LNCAP (cell line): ENCODE results near the gene GLT8D2.

Experiments used
- TF ChIP-seq, protein P1 (sequence below): fragments of 450-650 bp; IDR thresholded peaks from 2 replicates; pipeline ENCODE4 v1.5.1; 2017; ENCODE audit warnings: mild to moderate bottlenecking

The GLT8D2 gene

DNA sequence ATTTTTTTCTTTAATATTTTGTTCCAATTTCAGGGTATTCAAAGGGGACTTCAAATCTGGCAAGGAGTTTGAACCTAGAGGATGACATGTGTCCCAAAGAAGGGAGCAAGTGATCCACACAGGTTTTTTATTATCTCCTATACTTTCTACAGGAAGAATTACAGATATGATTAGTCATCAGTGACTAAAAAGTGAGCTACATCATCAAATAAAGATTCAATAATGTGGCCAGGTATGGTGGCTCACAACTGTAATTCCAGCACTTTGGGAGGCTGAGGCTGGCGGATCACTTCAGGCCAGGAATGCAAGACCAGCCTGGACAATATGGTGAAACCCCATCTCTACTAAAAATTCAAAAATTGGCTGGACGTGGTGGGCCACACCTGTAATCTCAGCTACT, 24.2 kb downstream of the GLT8D2 start:
- TF ChIP-seq, protein P1, sequence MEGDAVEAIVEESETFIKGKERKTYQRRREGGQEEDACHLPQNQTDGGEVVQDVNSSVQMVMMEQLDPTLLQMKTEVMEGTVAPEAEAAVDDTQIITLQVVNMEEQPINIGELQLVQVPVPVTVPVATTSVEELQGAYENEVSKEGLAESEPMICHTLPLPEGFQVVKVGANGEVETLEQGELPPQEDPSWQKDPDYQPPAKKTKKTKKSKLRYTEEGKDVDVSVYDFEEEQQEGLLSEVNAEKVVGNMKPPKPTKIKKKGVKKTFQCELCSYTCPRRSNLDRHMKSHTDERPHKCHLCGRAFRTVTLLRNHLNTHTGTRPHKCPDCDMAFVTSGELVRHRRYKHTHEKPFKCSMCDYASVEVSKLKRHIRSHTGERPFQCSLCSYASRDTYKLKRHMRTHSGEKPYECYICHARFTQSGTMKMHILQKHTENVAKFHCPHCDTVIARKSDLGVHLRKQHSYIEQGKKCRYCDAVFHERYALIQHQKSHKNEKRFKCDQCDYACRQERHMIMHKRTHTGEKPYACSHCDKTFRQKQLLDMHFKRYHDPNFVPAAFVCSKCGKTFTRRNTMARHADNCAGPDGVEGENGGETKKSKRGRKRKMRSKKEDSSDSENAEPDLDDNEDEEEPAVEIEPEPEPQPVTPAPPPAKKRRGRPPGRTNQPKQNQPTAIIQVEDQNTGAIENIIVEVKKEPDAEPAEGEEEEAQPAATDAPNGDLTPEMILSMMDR, result no peak

DNA sequence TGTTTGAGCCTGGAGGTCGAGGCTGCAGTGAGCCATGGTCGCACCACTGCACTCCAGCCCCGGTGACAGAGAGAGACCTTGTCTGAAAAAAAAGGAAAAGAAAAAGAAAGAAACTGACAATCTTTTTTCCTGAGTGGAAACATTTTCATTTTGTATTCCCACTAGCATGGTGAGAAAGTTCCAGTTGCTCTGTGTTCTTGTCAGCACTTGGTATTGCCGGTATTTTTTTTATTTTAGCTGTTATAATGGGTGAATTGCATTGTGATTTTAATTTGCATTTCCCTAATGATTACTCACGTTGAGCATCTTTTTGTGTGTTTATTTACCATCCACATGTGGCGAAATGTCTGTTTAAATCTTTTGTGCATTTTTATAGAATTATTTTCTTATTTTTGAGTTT, 25.6 kb downstream of the GLT8D2 start:
- TF ChIP-seq, protein P1, result no peak

DNA sequence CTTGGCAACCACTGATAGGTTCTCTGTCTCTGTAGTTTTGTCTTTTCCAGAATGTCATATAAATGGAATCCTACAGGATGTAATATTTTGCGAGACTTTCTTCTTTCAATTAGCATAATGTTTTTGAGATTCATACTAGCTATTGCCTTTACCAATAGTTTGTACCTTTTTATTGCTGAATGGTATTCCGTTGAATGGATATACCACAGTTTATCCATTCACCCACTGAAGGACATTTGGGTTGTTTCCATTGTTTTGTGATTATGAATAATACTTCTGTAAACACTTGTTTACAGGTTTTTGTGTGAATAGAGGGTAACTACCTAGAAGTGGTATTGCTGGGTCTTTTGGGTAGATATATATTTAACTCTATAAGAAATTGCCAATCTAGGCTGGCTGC, 26.3 kb downstream of the GLT8D2 start:
- TF ChIP-seq, protein P1, result no peak

DNA sequence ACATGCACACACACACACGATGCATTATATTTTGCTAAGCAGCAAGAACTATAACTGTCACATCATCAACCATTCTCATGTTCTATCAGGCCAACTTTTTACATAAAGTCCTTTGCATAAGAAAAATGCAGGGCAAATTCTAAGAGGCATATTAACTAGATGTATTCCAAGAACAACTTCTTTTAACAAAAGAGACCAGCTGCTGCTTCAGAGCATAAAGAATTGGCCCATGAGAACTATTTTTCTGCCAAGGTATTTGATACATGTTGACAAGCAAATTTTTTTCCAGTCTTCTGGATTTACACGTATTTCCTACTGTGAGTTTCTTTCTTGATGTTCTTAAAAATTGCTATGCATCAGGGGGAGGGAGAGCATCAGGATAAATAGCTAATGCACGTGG, 27.2 kb downstream of the GLT8D2 start:
- TF ChIP-seq, protein P1, result no peak

DNA sequence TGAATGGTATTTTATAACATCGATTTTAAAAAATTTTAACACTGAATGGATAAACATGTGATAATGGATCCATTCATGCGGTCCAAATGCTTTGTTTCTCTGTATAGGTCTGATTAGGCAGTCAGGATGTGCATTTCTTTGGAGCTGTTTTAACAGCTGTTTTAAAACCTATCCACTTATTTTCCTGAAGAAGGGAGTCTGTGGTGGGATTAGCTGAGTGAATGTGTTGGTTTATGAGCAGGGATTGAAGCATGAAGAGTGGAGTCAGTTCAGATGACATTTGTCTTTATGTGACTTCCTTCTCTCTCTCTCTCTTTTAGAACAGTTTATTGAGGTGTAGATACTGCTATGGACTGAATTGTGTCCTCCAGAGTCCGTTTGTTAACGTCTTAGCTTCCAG, 37.7 kb downstream of the GLT8D2 start:
- TF ChIP-seq, protein P1, result no peak

DNA sequence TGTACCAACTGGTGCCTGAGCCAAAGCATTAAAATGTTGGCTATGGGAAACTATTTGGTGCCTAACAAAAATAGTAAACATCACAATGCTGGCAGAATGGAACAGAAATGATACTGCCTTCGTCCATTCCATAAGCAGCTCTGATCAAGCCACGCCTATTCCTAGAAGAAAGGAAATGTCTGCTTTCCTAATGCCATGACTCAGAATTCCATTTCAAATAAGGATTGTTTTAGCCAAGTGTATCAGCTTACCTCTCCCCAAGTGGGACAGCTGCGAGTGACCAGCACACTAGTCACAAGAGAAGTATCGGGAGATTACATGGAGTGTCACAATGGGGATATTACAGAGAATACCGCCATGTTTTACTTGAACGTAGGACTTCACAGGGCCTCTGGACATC, 38.7 kb downstream of the GLT8D2 start:
- TF ChIP-seq, protein P1, result no peak

DNA sequence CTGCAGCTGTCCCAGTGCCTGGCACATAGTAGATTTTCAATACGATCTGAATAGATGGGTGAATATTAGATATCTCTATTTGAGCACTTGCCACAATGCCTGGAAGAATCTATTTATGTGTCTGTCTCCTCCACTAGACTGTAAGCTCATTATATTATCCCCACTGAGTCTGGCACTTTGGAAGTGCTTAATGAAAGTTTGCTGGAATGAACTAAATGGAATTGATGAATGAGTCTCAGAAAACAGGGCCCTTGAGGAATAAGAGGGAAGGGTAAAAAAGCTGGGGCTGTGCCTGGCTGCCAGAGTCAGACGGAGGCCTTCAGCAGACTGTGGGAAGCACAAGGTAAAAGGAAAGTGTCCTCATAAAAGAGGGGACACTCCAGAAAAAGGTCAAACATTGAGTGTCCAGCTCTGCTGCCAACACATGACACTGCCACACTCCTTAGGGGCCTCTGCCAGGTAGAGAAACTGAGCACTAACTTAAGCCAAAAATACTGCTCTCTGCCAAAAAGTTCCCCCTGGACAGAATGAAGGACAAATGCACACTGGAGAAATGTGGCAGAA, 39.3 kb downstream of the GLT8D2 start:
- TF ChIP-seq, protein P1, result no peak

DNA sequence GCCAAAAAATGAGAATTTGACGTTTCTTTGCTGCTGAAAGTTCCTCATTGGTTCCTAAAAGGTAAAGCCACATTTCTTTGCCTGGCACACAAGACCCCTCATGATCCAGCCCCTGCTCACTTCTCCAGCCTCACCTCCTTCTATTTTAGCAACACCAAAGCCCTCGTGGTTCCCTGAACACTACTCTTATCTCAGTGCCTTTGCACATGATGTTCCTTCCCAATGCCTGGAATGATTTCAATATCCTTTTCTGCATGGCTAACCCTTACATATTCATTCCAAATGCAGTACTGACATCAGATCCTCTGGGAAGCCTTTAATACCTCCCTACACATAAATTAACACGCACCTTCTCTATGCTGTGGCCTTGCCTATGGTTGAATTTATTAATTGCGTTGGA, 39.9 kb downstream of the GLT8D2 start:
- TF ChIP-seq, protein P1, result no peak
